HG02981 (cell line): ENCODE results near the gene SEMA5A.
A peak's percentile ranks its signal among the peaks of the same experiment; 100 is the strongest.

Source experiments
- ATAC-seq: cut with Tn5 transposase; IDR thresholded peaks from one replicate; pipeline ENCODE4 v1.9.1; 2021; ENCODE audit warnings: mild to moderate bottlenecking, moderate library complexity; ENCODE audit not compliant: unreplicated experiment

Gene SEMA5A

DNA sequence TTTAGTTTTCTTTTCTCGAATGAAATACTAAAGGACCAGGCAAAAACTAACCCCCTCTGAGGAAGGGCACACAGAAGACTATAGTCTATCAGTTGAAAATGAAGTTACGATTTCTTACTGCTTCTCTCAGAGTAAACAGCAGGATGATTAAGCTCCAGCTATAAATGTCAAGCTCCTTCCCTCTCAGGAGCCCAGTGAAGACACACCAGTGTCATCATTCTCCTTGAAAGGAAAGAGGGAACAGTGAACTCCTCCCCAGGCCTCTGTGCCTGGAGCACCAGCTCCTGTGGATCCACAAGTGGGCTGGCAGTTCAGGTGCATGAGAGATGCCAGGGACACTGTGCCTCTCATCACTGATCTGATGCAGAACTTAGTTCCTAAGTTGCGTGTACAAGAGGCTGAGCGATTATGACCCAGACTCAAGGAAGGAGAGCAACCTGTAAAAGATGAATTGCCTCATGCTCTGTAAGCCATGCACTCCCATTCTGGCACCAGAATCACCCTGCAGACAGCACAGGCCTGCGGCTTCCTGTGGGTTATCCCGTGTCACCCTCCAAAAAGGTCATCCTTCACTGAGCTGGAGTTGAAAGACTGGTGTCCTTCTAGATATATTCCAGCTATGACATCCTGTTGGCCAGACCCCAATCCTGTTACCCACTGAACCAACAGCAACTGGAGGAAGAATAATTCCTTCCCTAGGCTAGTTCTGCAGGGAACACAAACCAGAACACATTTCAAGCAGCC lies 394.0 kb downstream of the SEMA5A start:
- ATAC-seq = no peak

DNA sequence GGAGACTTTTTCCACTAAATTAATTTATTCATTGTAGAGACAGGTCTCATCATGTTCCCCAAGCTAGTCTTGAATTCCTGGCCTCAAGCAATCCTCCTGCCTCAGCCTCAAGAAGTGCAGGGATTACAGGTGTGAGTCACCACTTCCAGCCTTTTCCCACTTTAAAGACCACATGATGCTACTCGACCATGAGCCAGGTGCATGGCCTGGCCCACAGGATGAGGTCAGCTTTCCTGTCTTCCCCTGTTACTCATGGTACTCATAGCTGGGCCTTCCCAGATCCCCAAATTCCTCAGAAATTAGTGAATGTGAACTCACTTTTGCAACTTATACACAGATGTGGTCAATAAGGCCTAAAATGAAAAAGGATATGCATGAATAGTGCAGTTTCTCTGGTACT lies 395.9 kb downstream of the SEMA5A start:
- ATAC-seq = no peak

DNA sequence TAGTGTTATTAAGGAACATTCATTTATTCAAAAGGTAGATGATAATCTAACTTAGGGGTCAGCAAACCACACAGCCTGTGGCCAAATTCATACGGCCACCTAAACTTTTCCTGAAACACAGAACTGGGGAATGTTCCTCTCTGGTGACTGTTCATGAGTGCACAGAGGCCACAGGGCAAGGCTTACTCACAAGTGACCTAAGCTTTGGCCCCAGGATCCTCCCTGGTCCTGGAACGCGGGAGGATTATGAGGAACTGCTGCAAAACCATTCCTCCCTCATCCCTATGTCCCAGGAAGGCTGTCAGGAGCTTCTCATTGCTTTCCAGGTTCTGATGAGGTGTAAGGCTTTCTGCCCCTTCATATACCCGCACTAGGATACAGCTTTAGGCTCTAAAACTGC lies 397.6 kb downstream of the SEMA5A start:
- no peak for ATAC-seq

DNA sequence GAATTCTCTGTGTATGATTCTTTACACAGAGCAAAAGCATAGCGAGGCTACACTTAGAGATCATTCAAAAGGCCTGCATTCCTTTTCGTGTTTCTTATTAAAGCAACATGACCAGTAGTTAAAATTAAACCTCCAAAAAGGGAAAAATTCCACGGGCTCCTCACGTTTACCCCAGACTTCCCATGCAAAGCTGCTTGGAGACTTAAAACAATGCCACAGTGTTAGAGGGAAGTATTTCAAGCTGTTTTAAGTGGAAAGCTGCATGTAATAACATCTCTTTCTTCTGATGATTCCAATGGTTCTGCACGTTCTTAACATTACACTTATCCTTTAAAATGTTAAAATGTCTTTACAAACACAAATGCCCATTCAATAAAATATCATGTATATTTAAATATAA lies 405.2 kb downstream of the SEMA5A start:
- no peak for ATAC-seq

DNA sequence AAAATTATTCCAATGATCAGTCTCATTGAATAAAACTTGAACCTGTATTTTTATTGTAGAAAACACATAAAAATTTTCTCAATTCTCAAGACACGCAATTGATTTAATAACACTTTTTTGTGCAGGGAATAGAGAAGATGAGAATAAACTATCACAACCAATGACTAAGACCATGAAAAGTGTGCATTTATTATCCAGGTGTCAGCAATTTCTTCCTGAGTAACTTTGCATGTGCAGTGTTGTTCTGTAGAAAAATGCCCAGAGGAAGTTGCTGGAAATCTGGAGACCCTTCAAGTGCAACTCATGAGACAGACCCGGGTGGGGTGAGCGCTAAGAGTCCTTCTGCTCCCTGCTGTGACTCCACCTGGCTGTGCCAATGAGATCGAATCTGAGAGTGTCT lies 405.7 kb downstream of the SEMA5A start:
- no peak for ATAC-seq

DNA sequence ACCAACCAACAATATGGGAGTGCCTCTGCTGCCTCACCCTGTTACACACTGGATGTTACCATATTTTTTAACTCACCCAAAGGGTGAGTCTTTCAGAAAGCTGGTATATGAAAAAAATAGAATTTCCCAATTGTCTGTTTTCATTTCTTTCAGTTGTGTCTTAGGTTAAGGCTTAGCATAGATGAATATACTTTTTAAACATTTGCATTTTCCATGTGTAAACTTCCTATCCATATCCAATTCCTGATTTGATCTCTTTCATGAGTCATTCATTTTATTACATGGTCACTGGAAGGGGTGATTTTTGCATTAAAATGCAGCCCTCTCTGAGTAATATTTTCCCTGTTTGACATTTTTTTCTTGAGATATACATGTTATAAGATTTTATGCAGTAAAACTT lies 406.5 kb downstream of the SEMA5A start:
- no peak for ATAC-seq

DNA sequence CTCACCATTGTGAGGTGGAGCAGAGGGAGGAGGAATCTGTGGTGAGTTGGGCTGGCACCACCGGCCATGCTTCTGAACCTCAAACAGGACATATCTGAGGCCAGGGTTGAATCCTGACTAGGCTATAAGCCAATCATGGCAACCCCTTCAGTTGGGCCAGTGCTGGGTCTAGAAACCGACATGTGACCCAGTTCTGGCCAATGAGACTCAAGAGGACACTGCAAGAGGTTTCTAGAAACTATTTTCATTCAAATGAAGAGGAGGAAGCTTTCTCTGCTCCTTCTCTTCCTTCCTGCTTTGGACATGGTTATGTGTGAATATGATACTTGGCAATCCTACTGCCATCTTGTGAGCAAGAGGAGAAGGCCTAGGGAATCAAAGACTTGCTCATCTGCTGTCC lies 417.7 kb downstream of the SEMA5A start:
- ATAC-seq = no peak

DNA sequence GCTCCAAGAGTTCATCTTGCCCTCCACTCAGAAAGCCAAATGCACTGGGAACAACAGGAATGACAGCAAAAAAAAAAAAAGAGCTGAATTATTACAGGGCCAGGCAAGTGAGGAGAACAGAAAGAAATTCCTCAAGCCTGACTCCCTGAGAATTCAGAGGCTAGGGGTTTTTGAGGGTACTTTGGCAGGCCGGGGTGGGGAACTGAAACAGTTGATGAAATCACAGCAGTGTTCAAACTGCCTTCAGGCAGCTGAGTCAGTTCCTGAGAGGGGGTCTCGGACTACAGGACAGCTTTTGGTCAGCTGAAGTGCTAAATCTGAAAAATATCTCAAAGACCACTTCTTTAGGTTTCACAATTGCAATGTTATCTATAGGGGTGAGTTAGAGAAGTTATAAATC lies 419.4 kb downstream of the SEMA5A start:
- ATAC-seq = no peak

DNA sequence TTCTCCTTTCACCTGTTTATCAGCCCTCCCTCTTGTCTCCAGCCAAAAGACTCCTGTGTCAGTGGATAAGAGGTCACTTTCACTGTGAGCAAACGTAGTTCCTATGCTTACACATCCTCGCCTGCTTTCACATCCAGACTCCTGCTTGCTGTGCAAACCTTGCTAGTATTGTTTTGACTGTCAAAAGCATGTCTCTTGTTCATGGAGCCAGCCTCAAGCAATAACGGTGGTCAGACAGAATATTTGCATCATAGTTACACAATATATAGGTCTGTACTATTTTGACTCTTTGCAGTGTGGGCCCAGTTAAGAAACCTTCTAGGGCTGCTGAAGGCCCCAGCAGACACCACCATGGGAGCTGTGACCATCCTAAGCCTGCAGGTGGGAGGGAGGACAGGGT lies 420.0 kb downstream of the SEMA5A start:
- peak; percentile 77 for ATAC-seq

DNA sequence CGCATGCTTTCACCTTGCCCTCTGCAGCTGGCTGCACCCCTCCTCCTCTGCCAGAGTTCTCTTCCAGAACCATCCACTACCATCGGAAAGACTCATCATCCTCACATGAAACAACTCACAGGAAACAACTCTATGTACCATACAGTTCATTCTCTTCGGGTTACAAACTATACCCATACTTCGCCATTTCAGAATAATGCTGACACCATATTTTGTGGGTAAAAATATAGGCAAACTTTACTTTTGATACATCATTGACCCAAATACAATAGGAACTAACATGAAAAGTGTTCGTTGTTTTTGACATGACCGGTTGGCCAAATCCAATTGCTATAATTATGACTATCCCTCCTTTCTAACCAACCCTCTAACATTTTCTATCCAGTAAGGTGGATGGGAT lies 421.0 kb downstream of the SEMA5A start:
- ATAC-seq = no peak

DNA sequence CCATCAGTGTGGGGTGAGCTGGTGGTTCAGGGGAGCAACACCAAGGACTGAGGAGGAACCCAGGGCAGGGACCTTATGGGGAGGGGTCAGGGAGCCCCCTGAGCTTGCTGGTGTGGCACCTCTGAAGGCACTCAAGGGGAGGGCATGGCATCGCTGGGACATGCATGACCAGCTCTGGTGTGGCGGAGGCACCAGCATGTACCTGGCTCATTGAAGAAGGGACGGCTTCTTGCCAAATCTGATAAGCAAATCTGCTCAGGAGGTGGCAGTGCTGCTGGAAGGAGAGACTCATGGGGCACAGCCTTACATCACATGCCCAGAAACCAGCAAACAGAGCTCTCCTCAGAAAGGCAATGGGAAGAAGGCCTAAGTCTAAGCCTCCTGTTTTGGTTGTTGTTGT lies 421.8 kb downstream of the SEMA5A start:
- ATAC-seq = no peak

DNA sequence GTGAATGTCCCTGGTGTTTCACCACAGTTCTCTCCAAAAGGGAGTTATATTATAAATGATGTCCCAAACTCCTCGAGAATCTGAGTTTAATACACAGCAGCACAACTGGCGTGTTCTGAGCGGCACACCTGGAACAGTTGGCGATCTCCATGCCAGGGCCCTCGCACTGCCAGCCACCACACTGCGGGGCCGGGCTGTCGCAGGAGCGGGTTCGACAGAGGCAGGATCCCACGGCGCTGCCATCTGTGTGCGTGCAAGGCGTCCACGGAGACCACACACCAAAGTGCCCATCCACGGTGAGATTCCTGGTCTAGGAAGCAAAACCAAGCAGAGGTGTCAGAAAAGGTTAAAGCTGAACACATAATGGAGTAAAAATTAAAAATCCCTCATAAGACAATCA lies 423.3 kb downstream of the SEMA5A start:
- no peak for ATAC-seq

DNA sequence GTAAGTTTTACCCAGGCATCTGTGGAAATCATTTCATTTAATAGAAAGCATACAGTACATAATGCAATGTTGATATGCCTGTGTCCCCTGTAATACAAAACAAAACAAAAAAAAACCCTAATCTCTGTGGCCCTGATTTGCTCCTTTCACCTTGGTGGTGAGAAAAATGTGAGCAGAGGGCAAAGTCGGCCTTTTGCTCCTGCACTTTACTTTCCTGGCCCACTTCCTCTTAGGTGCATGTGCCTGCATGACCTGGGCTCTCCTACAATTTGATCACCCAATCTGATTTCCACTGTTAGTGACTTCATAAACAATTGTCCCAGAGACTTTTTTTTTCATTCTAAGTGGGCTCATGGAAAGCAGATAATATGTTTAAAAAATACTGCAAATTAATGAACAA lies 424.3 kb downstream of the SEMA5A start:
- ATAC-seq = no peak

DNA sequence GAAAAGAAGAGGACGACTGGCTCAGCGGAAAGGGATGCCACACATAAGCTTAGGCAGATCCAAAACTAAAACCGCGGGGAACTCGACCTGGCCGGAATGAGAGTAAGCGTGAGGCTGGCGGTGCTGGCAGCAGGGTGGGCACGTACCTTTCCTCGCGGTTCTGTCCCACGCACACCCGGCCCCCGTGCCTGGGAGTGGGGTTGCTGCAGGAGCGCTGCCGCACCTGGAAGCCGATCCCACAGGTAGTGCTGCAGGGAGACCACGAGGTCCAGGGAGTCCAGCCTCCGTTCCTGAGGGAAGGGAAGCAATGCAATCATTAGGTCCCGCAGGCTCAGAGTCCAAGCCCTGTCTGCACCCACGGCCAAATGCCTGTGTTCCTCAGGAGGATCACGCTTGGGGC lies 427.0 kb downstream of the SEMA5A start:
- no peak for ATAC-seq

DNA sequence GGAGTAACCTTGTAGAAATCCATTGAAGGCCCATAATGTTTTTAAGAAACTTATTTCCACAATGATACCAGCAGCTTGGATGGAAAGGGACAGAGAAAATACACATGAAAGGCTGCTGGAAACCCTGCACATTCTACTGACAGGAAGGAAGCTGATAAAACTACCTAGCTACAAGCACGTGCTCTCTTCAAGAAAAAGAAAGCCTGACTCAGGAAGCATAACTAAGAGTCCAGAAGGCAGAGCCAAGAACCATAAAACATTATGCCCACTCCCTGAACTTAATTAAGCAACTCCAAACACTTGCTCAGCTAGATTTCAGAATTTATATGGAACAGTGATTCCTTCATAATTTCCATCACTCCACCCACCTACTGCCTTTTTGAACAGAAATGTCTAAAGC lies 430.8 kb downstream of the SEMA5A start:
- ATAC-seq = no peak

DNA sequence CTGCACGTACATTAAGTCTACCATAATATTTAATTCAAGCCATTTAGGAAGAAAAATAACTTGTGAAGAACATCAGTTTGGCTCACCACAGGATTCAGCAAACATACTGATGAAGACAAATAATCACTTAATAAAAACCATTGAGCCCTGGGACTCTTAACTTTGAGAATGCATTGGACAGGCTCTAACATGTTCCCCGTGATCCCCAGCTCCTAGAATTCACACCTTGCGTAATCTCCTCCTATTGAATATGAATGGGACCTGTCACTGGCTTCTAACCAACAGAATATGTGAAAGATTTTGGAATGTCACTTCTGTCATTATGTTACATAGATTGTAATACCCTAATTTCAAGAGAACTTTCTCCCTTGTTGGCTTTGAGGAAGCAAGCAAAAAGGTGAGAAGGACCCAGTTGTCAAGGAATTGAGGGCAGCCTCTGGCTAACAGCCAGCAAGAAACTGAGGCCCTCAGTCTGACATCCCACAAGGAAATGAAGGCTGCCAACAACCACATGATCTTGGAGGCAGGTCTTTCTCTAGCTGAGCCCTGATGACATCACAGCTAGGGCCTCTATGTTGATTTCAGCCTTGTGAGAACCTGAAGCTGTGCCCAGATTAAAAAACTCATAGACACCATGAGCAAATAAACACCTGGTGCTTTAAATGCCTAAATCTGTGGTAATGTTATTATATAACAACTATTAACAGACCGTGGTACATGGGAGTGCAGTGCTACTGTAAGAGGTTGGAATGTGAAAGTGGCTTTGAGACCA lies 433.2 kb downstream of the SEMA5A start:
- no peak for ATAC-seq

DNA sequence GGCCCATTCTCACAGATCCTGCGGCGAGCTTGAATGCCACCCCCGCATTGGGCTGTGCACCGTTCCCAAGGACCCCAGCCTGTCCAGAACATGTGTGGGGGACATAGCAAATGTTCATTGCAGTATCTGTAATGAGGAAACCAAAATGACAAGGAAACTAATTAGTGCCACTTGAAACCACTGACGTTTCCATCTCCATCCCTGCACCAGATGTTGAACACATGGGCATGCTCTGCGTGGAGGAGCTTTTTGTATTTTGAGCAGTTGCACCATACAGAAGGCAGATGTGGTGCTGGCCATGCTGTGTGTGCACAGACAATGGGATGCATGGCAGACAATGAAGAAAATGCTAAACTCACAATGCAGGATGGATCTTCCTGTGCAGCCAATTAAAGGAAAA lies 437.7 kb downstream of the SEMA5A start:
- no peak for ATAC-seq

DNA sequence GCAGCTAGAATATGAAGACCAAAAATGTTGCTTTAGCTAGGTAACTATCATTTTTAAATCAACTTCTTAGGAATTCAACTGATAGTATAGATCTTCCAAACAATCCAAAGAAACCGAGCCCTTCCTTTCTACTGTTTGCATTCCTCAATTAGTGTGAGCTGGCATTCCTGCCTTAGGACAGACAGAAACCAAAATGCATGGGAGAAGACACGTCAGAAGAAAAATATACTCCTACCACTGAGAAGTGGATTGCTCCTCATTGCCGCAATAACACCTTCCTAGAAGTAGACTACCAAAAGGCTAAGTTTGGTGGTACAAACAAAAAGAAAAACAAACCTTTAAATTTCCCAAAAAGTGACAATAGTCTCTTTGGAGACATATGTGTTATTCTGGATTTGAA lies 440.0 kb downstream of the SEMA5A start:
- no peak for ATAC-seq

DNA sequence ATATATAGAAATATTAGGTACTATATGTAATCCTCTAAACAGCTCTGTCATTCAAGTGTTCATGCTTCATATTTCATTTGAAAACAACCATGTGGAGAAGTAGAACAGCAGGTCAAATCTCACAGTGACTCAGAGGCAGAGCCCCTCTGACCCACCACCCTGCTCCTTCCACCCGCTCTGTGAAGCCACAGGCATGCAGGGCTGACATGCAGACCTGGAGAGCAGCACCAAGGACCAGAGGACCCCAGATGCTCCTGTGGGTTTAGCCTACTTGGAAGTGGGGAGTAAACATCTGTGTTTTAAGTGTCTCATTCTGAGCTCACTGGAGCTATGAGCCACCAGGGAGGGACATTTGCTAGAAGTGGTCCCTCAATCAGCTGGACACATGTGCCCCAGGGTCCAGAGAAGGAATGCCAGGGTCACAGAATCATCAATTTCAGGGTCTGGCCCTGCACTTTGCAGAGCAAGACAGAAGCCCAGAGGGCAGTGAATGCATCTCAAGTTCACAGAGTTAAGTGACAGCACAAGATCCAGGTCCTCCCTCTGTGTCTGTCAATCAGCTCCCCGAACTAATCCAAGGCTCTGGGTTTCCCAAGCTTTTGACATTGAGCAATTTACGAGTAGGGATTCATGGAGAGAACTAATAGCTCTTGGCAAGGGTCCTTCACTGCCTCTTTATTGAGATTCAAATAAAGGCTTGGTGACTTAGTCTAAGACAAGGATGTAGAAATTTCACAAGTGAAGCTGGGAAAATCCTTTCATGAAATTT lies 441.1 kb downstream of the SEMA5A start:
- ATAC-seq = no peak

DNA sequence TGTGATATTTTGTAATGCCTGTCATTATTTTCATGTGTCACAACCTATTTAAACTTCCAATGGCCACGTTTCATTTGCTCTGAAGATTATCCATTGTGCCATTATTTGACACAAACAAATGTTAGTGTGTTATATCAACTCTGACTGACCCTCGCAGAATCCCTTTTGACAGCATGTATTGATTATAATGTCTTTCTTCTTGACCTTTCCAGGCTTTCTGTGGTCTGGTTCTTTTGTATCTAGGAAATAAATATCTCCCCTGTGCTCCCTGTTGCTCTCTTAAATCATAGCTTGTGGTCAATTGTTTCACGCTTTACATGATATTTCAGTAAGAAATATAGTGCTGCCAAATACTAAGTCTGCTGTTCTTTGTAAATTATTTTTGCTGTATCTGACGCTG lies 442.6 kb downstream of the SEMA5A start:
- ATAC-seq = no peak

DNA sequence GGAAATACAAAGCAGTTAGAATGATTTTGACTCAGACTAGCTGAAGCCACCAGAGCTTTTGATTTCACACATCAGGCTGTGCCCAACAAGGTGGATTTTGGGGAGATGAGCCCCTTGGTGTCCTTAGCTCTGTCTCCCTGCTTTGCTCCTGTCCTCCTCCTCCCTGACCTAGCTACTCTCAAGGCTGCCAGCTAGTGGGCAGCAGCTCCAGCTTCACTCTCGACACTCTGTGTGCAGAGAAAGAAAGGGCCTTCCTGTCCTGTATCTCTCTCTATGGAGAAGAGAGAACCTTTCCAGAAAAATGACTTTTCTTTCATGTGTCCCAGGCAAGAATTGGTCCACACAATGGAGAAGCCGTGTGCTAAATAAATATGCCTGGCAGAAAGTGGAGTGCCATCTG lies 446.2 kb downstream of the SEMA5A start:
- no peak for ATAC-seq

DNA sequence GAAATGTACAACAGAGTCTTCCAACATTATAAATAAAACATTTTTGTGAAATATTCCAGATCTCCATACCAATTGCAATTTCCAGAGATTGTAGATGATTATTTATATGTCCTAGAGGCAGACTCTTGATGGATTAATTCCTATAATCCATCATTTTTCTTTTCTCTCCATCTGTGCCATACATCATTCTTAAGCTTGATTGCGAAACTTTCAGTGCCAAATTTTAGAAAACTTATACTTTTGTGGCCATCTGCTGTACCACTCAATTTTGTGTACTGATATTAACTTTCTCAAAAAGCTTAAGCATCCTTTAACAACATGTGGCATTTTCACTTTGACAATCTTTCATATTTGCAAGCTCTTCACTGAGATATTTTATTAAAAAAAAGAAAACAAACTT lies 446.9 kb downstream of the SEMA5A start:
- no peak for ATAC-seq
